HepG2 (cell line): ENCODE data around the gene PRR30. TPM values are rescaled to one million over a fixed set of nuclear protein-coding genes. Genes with fewer than 3 reads are reported as not detected.
A peak's percentile ranks its signal among the peaks of the same experiment; 100 is the strongest.

Experiments
- ARID2 ChIP-seq: sonication (generic); formaldehyde crosslinking; IDR thresholded peaks from 2 replicates; pipeline ENCODE4 v1.8.1; 2022; ENCODE audit warnings: mild to moderate bottlenecking, missing genetic modification reagents, borderline replicate concordance
- CENPT ChIP-seq: sonication (generic); formaldehyde crosslinking; IDR thresholded peaks from 2 replicates; pipeline ENCODE4 v1.8.0; 2022; ENCODE audit warnings: low read depth, mild to moderate bottlenecking, moderate library complexity, missing genetic modification reagents
- FOXC1 ChIP-seq: sonication (generic); formaldehyde crosslinking; IDR thresholded peaks from 2 replicates; pipeline ENCODE4 v1.8.0; 2022; ENCODE audit warnings: mild to moderate bottlenecking, missing genetic modification reagents, borderline replicate concordance
- GABPA ChIP-seq, 2 experiments: IDR thresholded peaks; 2 replicates each; pipeline ENCODE4 v1.6.1; 2011 to 2016; ENCODE audit warnings: low read depth in 2 of 2, low read length in 1 of 2, missing biosample characterization in 1 of 2, missing genetic modification characterization in 1 of 2
- GRHL1 ChIP-seq: sonication (generic); formaldehyde crosslinking; conservative IDR thresholded peaks from 2 replicates; pipeline ENCODE4 v1.8.0; 2022; ENCODE audit warnings: missing genetic modification reagents
- KDM3A ChIP-seq: IDR thresholded peaks from 2 replicates; pipeline ENCODE4 v1.6.1; 2018; ENCODE audit warnings: low read depth, missing compliant biosample characterization
- MED8 ChIP-seq: sonication (generic); formaldehyde crosslinking; IDR thresholded peaks from 2 replicates; pipeline ENCODE4 v1.8.1; 2023; ENCODE audit warnings: mild to moderate bottlenecking, missing genetic modification reagents; ENCODE audit not compliant: insufficient replicate concordance
- NFAT5 ChIP-seq: sonication (generic); formaldehyde crosslinking; IDR thresholded peaks from 2 replicates; pipeline ENCODE4 v1.4.0; 2020; ENCODE audit warnings: missing genetic modification reagents
- PTBP1 ChIP-seq: fragments of 200-400 bp; formaldehyde crosslinking; IDR thresholded peaks from 2 replicates; pipeline ENCODE4 v1.6.1; 2018; ENCODE audit warnings: low read length, low read depth; ENCODE audit not compliant: poor library complexity, severe bottlenecking
- RARA ChIP-seq: IDR thresholded peaks from 2 replicates; pipeline ENCODE4 v1.6.1; 2016; ENCODE audit warnings: missing genetic modification reagents, missing compliant biosample characterization
- RBM39 ChIP-seq: fragments of 200-400 bp; formaldehyde crosslinking; IDR thresholded peaks from one replicate; pipeline ENCODE4 v1.6.1; 2018; ENCODE audit warnings: antibody characterized with exemption, mild to moderate bottlenecking, low read depth, low read length; ENCODE audit not compliant: poor library complexity, severe bottlenecking
- SMAD1 ChIP-seq: sonication (generic); formaldehyde crosslinking; IDR thresholded peaks from 2 replicates; pipeline ENCODE4 v1.4.0; 2020; ENCODE audit warnings: missing genetic modification reagents, low read depth, mild to moderate bottlenecking, borderline replicate concordance
- SMC3 ChIP-seq: IDR thresholded peaks from 2 replicates; pipeline ENCODE4 v1.6.1; 2011; ENCODE audit warnings: low read length, improper control_type of control experiment
- SRY ChIP-seq: sonication (generic); formaldehyde crosslinking; IDR thresholded peaks from 2 replicates; pipeline ENCODE4 v1.8.0; 2022; ENCODE audit warnings: mild to moderate bottlenecking, missing genetic modification reagents
- YEATS2 ChIP-seq: sonication (generic); formaldehyde crosslinking; IDR thresholded peaks from 2 replicates; pipeline ENCODE4 v1.4.0; 2020; ENCODE audit warnings: missing genetic modification reagents, borderline replicate concordance
- YY1 ChIP-seq: IDR thresholded peaks from 2 replicates; pipeline ENCODE4 v1.6.1; 2011; ENCODE audit warnings: low read length, low read depth, moderate library complexity, mild to moderate bottlenecking; ENCODE audit not compliant: insufficient read depth, insufficient replicate concordance
- ZBTB20 ChIP-seq: sonication (generic); formaldehyde crosslinking; IDR thresholded peaks from 2 replicates; pipeline ENCODE4 v1.8.1; 2023; ENCODE audit warnings: missing genetic modification reagents, low read depth, mild to moderate bottlenecking, borderline replicate concordance
- ZBTB7B ChIP-seq: sonication (generic); formaldehyde crosslinking; IDR thresholded peaks from 2 replicates; pipeline ENCODE4 v1.4.0; 2020; ENCODE audit warnings: missing genetic modification reagents
- ZNF552 ChIP-seq: sonication (generic); formaldehyde crosslinking; IDR thresholded peaks from 2 replicates; pipeline ENCODE4 v1.9.0; 2022; ENCODE audit warnings: missing genetic modification reagents, mild to moderate bottlenecking, borderline replicate concordance
- ZNF564 ChIP-seq: sonication (generic); formaldehyde crosslinking; IDR thresholded peaks from 2 replicates; pipeline ENCODE4 v1.8.1; 2023; ENCODE audit warnings: mild to moderate bottlenecking, missing genetic modification reagents
- ZNF589 ChIP-seq: sonication (generic); formaldehyde crosslinking; conservative IDR thresholded peaks from 2 replicates; pipeline ENCODE4 v1.8.0; 2022; ENCODE audit warnings: mild to moderate bottlenecking, moderate library complexity, missing genetic modification reagents
- polyA plus RNA-seq, 8 experiments: library from polyadenylated mRNA; depleted of rRNA in 3 of 8; stranded (reverse) in 7 of 8; unstranded in 1 of 8; fragments of >200 nt; fragmentation: Illumina TruSeq in 4 of 8; extraction: Trizol in 4 of 8; gene quantifications; 2 replicates each; pipeline versions ENCODE4 v1.2.1 to v1.2.3, GENCODE V29; 2011 to 2016; ENCODE audit warnings: low read depth in 4 of 8, missing spikeins in 1 of 8, mixed read lengths in 1 of 8; ENCODE audit not compliant: insufficient read depth in 1 of 8
- total RNA-seq, 5 experiments: library from RNA; depleted of rRNA; stranded (reverse); fragments of >200 nt; fragmentation: Illumina TruSeq; extraction: Trizol; gene quantifications; 2 replicates each; pipeline ENCODE4 v1.2.3, GENCODE V29; 2016; ENCODE audit warnings: low read depth in 1 of 5

PRR30 gene
- total and polyA plus RNA-seq, 2 of the 13 experiments (the other 11 are each of a cell fraction or from before 2014, with no cell fraction given): not detected

- no peak for TF ChIP-seq NFAT5 (CRISPR knock-in tag)
- no peak for TF ChIP-seq GRHL1 (CRISPR knock-in tag)
- 0 out of 2 replicates have a peak, but pooled peaks have one; percentile 78 for TF ChIP-seq ARID2 (CRISPR knock-in tag)
- no peak for TF ChIP-seq MED8 (CRISPR knock-in tag)
- no peak for TF ChIP-seq SMC3
- peak; percentile 84 for TF ChIP-seq ZBTB7B (CRISPR knock-in tag)
- TF ChIP-seq YEATS2 (CRISPR knock-in tag): peak; percentile 69
- TF ChIP-seq RBM39: no peak
- TF ChIP-seq ZBTB20 (CRISPR knock-in tag): peak; percentile 76
- TF ChIP-seq YY1: no peak
- TF ChIP-seq GABPA (IDR thresholded peaks at IDR 0.05; ENCODE audit: low read depth, low read length): no peak
- no peak; the same call in 1 of the 2 replicates for TF ChIP-seq GABPA (CRISPR knock-in tag; IDR thresholded peaks at IDR 0.05; ENCODE audit: low read depth)
- peak; percentile 57 for TF ChIP-seq PTBP1
- 0 out of 2 replicates have a peak, but pooled peaks have one; percentile 14 for TF ChIP-seq KDM3A (CRISPR knock-in tag)
- 0 out of 2 replicates have a peak, but pooled peaks have one; percentile 65 for TF ChIP-seq FOXC1 (CRISPR knock-in tag)
- TF ChIP-seq CENPT (CRISPR knock-in tag): 0 out of 2 replicates have a peak, but pooled peaks have one; percentile 5
- TF ChIP-seq ZNF564: no peak
- TF ChIP-seq ZNF589 (CRISPR knock-in tag): peak; percentile 44; the same call in 1 of the 2 replicates
- TF ChIP-seq SMAD1 (CRISPR knock-in tag): peak; percentile 16; the same call in 1 of the 2 replicates
- 0 out of 2 replicates have a peak, but pooled peaks have one; percentile 6 for TF ChIP-seq ZNF552
- peak; percentile 63 for TF ChIP-seq RARA (CRISPR knock-in tag)
- no peak for TF ChIP-seq SRY (CRISPR knock-in tag)
Measured at GRCh38 chr2:27093430-27094352, 45.5 kb downstream of the PRR30 start (continued).
